Measurements from ENCODE around the gene SLC39A7. TPM values are rescaled to one million over a fixed set of nuclear protein-coding genes. Genes with fewer than 3 reads are reported as not detected.

Gene SLC39A7
- total RNA-seq, 1 donor from 2014 or later, result 140 TPM

- peaks cover 45% of the 10 kb centered on the region for H3K4me1 Mint-ChIP-seq
- peak in 1 of 2 experiments; percentile 71 for DNase-seq (ENCODE audit: low spot score in 2 of 2, unreplicated experiment in 2 of 2)
- H3K36me3 Mint-ChIP-seq, result peaks cover 20% of the 10 kb centered on the region
These were observed 7.0 kb downstream of the SLC39A7 start for GRCh38 chr6:33207552-33208090.

GRCh38 chr6:33208091-33208967, 7.7 kb downstream of the SLC39A7 start, which contains the start of gene RING1:
Gene RING1, plus strand, starts transcription at chr6:33208500. Its CDS starts 323 bp downstream, at chr6:33208823.
- Mint-ChIP-seq H3K27ac (peak within 1 kb of the TSS; percentile 99), H3K27me3 (ENCODE audit: low read depth) (peaks cover 4% of the 10 kb centered on the region), H3K36me3 (peaks cover 13% of the 10 kb centered on the region), H3K4me1 (peaks cover 44% of the 10 kb centered on the region), H3K4me3 (peak within 1 kb of the TSS; percentile 96), H3K9me3 (no peaks in the 10 kb centered on the region)
- TF ChIP-seq CTCF (IDR thresholded peaks at IDR 0.05; ENCODE audit: unreplicated experiment), result no peak
- DNase-seq (ENCODE audit: low spot score in 2 of 2, unreplicated experiment in 2 of 2), result peak; percentile 77 to 85

More at GRCh38 chr6:33207552-33208090, 7.0 kb downstream of the SLC39A7 start:
- Mint-ChIP-seq H3K9me3 (no peaks in the 10 kb centered on the region), H3K27me3 (ENCODE audit: low read depth) (peaks cover 2% of the 10 kb centered on the region), H3K27ac (peak overlapping the region; percentile 99), H3K4me3 (peak overlapping the region; percentile 96)
- TF ChIP-seq CTCF (IDR thresholded peaks at IDR 0.05; ENCODE audit: unreplicated experiment), result no peak

GRCh38 chr6:33209856-33210255, 9.2 kb downstream of the SLC39A7 start:
- no peaks in the 10 kb centered on the region for H3K9me3 Mint-ChIP-seq
- peaks cover 44% of the 10 kb centered on the region for H3K4me1 Mint-ChIP-seq
- peaks cover 17% of the 10 kb centered on the region for H3K27me3 Mint-ChIP-seq (ENCODE audit: low read depth)
- no peak overlapping the region for H3K27ac Mint-ChIP-seq
- H3K4me3 Mint-ChIP-seq, result peak overlapping the region; percentile 96
- TF ChIP-seq CTCF (IDR thresholded peaks at IDR 0.05; ENCODE audit: unreplicated experiment), result no peak
- H3K36me3 Mint-ChIP-seq, result peaks cover 13% of the 10 kb centered on the region
- DNase-seq (ENCODE audit: low spot score in 2 of 2, unreplicated experiment in 2 of 2), result no peak

GRCh38 chr6:33211136-33211535, 10.5 kb downstream of the SLC39A7 start:
- peaks cover 13% of the 10 kb centered on the region for H3K36me3 Mint-ChIP-seq
- no peak for DNase-seq (ENCODE audit: low spot score in 2 of 2, unreplicated experiment in 2 of 2)
- no peak overlapping the region for H3K4me3 Mint-ChIP-seq
- no peak for TF ChIP-seq CTCF (IDR thresholded peaks at IDR 0.05; ENCODE audit: unreplicated experiment)
- H3K9me3 Mint-ChIP-seq, result no peaks in the 10 kb centered on the region
- H3K27ac Mint-ChIP-seq, result no peak overlapping the region
- H3K4me1 Mint-ChIP-seq, result peaks cover 36% of the 10 kb centered on the region
- H3K27me3 Mint-ChIP-seq (ENCODE audit: low read depth), result peaks cover 27% of the 10 kb centered on the region

GRCh38 chr6:33211666-33212422, 11.2 kb downstream of the SLC39A7 start:
- Mint-ChIP-seq H3K36me3 (peaks cover 13% of the 10 kb centered on the region), H3K4me3 (no peak overlapping the region), H3K4me1 (peaks cover 32% of the 10 kb centered on the region), H3K27me3 (ENCODE audit: low read depth) (peaks cover 30% of the 10 kb centered on the region), H3K9me3 (no peaks in the 10 kb centered on the region), H3K27ac (no peak overlapping the region)
- TF ChIP-seq CTCF (IDR thresholded peaks at IDR 0.05; ENCODE audit: unreplicated experiment), result no peak
- no peak for DNase-seq (ENCODE audit: low spot score in 2 of 2, unreplicated experiment in 2 of 2)

Data from mesothelial cell of epicardium (in vitro differentiated cells).